GM12878 (cell line): ENCODE measurements around the gene POSTN. TPM values are rescaled to one million over a fixed set of nuclear protein-coding genes. Genes with fewer than 3 reads are reported as not detected.
"Not testable (repeated sequence)": the region's sequence is repeated elsewhere in the genome, so short reads cannot be mapped to it uniquely, and the experiment has no call there.

Experiments used
- ATAC-seq: fragments of 200-7000 bp; cut with Tn5 transposase; 3 replicates; pipeline ENCODE4 v1.9.1; 2020; ENCODE audit warnings: mild to moderate bottlenecking, moderate library complexity
- BruUV-seq: library from RNA; stranded (reverse); fragments of 400-500 nt; replicated peaks from 2 replicates; lab custom pipeline; 2021; lab: Mats Ljungman, UMichigan
- CTCF ChIA-PET: fragments of 300-600 bp; sonication (Branson Sonifier 250); formaldehyde crosslinking; extraction: SDS; loops from one replicate; lab custom pipeline; 2021; ENCODE audit warnings: inconsistent platforms; lab: Yijun Ruan, JAX
- POLR2A ChIA-PET: fragments of 350-600 bp; formaldehyde crosslinking; extraction: SDS; loops from one replicate; lab custom pipeline; 2021; ENCODE audit warnings: inconsistent platforms; lab: Charles Lee
- RAD21 ChIA-PET: fragments of 300-600 bp; sonication (Branson Sonifier 250); formaldehyde crosslinking; loops from one replicate; lab custom pipeline; 2023; ENCODE audit warnings: antibody characterized with exemption; ENCODE audit not compliant: unreplicated experiment; lab: Charles Lee
- SMC1A ChIA-PET: fragments of 300-600 bp; sonication (Branson Sonifier 250); formaldehyde crosslinking; loops from one replicate; lab custom pipeline; 2023; ENCODE audit not compliant: unreplicated experiment, uncharacterized antibody; lab: Charles Lee
- DNase-seq: peaks from one replicate; pipeline ENCODE4 v3.0.0-alpha.2; 2011; ENCODE audit warnings: low read depth, low spot score
- FAIRE-seq: peaks from 3 replicates; lab custom pipeline; 2011; peaks lifted over from hg19 to GRCh38; lab: Jason Lieb, UNC
- H2AFZ ChIP-seq: 2 replicates; pipeline ENCODE4 v1.6.0; 2011; ENCODE audit warnings: low read depth, low read length, control low read depth; ENCODE audit not compliant: control insufficient read depth
- H3K27ac ChIP-seq: 2 replicates; pipeline ENCODE4 v1.5.1; 2011; ENCODE audit warnings: control low read depth; ENCODE audit not compliant: control insufficient read depth, insufficient read depth
- H3K27me3 ChIP-seq, 2 experiments: replicated peaks in 1 of 2; 2 replicates each; pipeline versions ENCODE4 v1.6.0 to v1.6.1; 2011; ENCODE audit warnings: low read length in 1 of 2; ENCODE audit not compliant: control insufficient read depth in 2 of 2, insufficient read depth in 2 of 2
- H3K36me3 ChIP-seq, 2 experiments: 2 replicates each; pipeline ENCODE4 v1.5.1; 2011; ENCODE audit warnings: low read length in 1 of 2; ENCODE audit not compliant: control insufficient read depth in 2 of 2, insufficient read depth in 2 of 2
- H3K4me1 ChIP-seq: 2 replicates; pipeline ENCODE4 v1.6.1; 2011; ENCODE audit warnings: mild to moderate bottlenecking, low read length, moderate library complexity, mixed read lengths; ENCODE audit not compliant: control insufficient read depth, insufficient read depth
- H3K4me2 ChIP-seq: 2 replicates; pipeline ENCODE4 v1.6.0; 2011; ENCODE audit warnings: control low read depth; ENCODE audit not compliant: control insufficient read depth, insufficient read depth
- H3K4me3 ChIP-seq: fragments of 200-600 bp; sonication (generic); 2 replicates; pipeline ENCODE4 v1.5.1; 2016
- H3K79me2 ChIP-seq: 2 replicates; pipeline ENCODE4 v1.6.0; 2011; ENCODE audit warnings: low read length; ENCODE audit not compliant: control insufficient read depth, insufficient read depth
- H3K9ac ChIP-seq: 2 replicates; pipeline ENCODE4 v1.8.0; 2011; ENCODE audit warnings: low read length, control low read depth, mixed read lengths; ENCODE audit not compliant: control insufficient read depth, insufficient read depth
- H3K9me3 ChIP-seq: replicated peaks from 3 replicates; pipeline ENCODE4 v1.5.1; 2011; ENCODE audit warnings: mild to moderate bottlenecking, low read length; ENCODE audit not compliant: control insufficient read depth, insufficient read depth
- H4K20me1 ChIP-seq: 2 replicates; pipeline ENCODE4 v1.6.0; 2011; ENCODE audit not compliant: control insufficient read depth, insufficient read depth
- BCL11A ChIP-seq: IDR thresholded peaks from 2 replicates; pipeline ENCODE4 v1.6.1; 2011; ENCODE audit warnings: low read depth, low read length
- ELK1 ChIP-seq: IDR thresholded peaks from 2 replicates; pipeline ENCODE4 v1.6.1; 2012; ENCODE audit warnings: low read depth, low read length, improper control_type of control experiment
- FOS ChIP-seq: IDR thresholded peaks from 3 replicates; pipeline ENCODE4 v1.6.1; 2011; ENCODE audit warnings: borderline replicate concordance; ENCODE audit not compliant: insufficient read length; ENCODE audit errors: extremely low read depth
- HDGF ChIP-seq: fragments of 450-650 bp; IDR thresholded peaks from 2 replicates; pipeline ENCODE4 v1.6.1; 2016; ENCODE audit warnings: antibody characterized with exemption
- IKZF1 ChIP-seq: fragments of 450-650 bp; conservative IDR thresholded peaks from 2 replicates; pipeline ENCODE4 v1.6.1; 2017; ENCODE audit warnings: antibody characterized with exemption, mild to moderate bottlenecking
- MEF2B ChIP-seq: fragments of 450-650 bp; IDR thresholded peaks from 2 replicates; pipeline ENCODE4 v1.6.1; 2018; ENCODE audit warnings: mild to moderate bottlenecking, moderate library complexity; ENCODE audit not compliant: partially characterized antibody, poor library complexity, severe bottlenecking
- MYB ChIP-seq: fragments of 150-350 bp; IDR thresholded peaks from 2 replicates; pipeline ENCODE4 v1.6.1; 2014; ENCODE audit warnings: mild to moderate bottlenecking, low read depth, low read length, borderline replicate concordance
- NRF1 ChIP-seq: conservative IDR thresholded peaks from 2 replicates; pipeline ENCODE4 v1.6.1; 2011; ENCODE audit warnings: mild to moderate bottlenecking, low read depth, low read length, improper control_type of control experiment
- RFX5 ChIP-seq: IDR thresholded peaks from 2 replicates; pipeline ENCODE4 v1.6.1; 2011; ENCODE audit warnings: low read depth, low read length, improper control_type of control experiment
- WGBS: methylation state at CpG from one replicate; pipeline ENCODE4 v1.1.6; 2016; ENCODE audit warnings: low lambda C conversion rate; ENCODE audit not compliant: insufficient replicate concordance, insufficient coverage; ENCODE audit errors: missing lambda C conversion rate; 5-methylcytosine and 5-hydroxymethylcytosine counted together
- in situ Hi-C: fragments of 300-500 bp; cut with MboI; formaldehyde crosslinking; loops from 9 replicates; pipeline ENCODE4 v1.14.3; 2018; ENCODE audit warnings: mixed read lengths
- intact Hi-C: fragments of 100-400 bp; cut with micrococcal nuclease; formaldehyde crosslinking; loops from one replicate; pipeline ENCODE4 v1.14.2; 2022; ENCODE audit not compliant: unreplicated experiment
- polyA plus RNA-seq, 11 experiments: library from polyadenylated mRNA; depleted of rRNA in 4 of 11; unstranded in 6 of 11; stranded (reverse) in 5 of 11; fragments of >200 nt; fragmentation: Nextera tagmentation in 4 of 11; fragmentation: Illumina TruSeq in 1 of 11; extraction: Ambion mirVana in 4 of 11; extraction: Trizol in 1 of 11; gene quantifications; 1 replicate in 1 of 11; 2 replicates in 10 of 11; pipeline versions ENCODE4 v1.2.1 to v1.2.3, GENCODE V29; 2011 to 2016; ENCODE audit warnings: inconsistent platforms in 2 of 11, missing spikeins in 2 of 11, low read depth in 1 of 11
- total RNA-seq, 4 experiments: library from RNA; depleted of rRNA in 3 of 4; stranded (reverse); fragments of >200 nt in 3 of 4; fragmentation: Illumina TruSeq in 1 of 4; extraction: Trizol in 1 of 4; gene quantifications; 2 replicates each; pipeline versions ENCODE4 v1.2.1 to v1.2.3, GENCODE V29; 2013 to 2021

POSTN gene
- total and polyA plus RNA-seq, 10 of the 15 experiments (the other 5 are each of a cell fraction or from before 2014, with no cell fraction given), result 0.05 to 0.13 (median 0.08) TPM; not detected in 7

- no peaks in the 10 kb centered on the region for H3K36me3 ChIP-seq
- H4K20me1 ChIP-seq, result no peaks in the 10 kb centered on the region
- POLR2A ChIA-PET, result no interaction called here
- no TSS peak for BruUV-seq
- TF ChIP-seq ELK1, result no peak
- no peak for TF ChIP-seq MYB
- no peak for TF ChIP-seq RFX5
- no peak for TF ChIP-seq NRF1
- TF ChIP-seq FOS, result no peak
- TF ChIP-seq HDGF, result no peak
- TF ChIP-seq BCL11A, result no peak
- no peak for TF ChIP-seq MEF2B
- no peak for TF ChIP-seq IKZF1
- TF ChIP-seq, all 136 proteins: peak for 0
- intact Hi-C loops (no loop called here), in situ Hi-C loops (no loop called here)
- H2AFZ ChIP-seq, result no peak overlapping the region
- ChIA-PET SMC1A (no interaction called here), CTCF (no interaction called here), RAD21 (no interaction called here)
- no peaks in the 10 kb centered on the region for H3K27me3 ChIP-seq
- H3K27ac ChIP-seq, result no peak overlapping the region
- H3K4me3 ChIP-seq, result no peak overlapping the region
- no peak overlapping the region for H3K9ac ChIP-seq
- no peak for DNase-seq
- WGBS, result 15% methylated on average over 3 of the region's 3 CpGs
- ATAC-seq, result no peak
- no peaks in the 10 kb centered on the region for H3K4me1 ChIP-seq
- H3K4me2 ChIP-seq, result no peak overlapping the region
- no peaks in the 10 kb centered on the region for H3K9me3 ChIP-seq
- no peaks in the 10 kb centered on the region for H3K79me2 ChIP-seq
- FAIRE-seq, result no peak
These were observed 38.0 kb downstream of the POSTN start for GRCh38 chr13:37560526-37560925.

GRCh38 chr13:37558766-37559165, 39.8 kb downstream of the POSTN start:
- SMC1A ChIA-PET, H3K27me3 ChIP-seq, H4K20me1 ChIP-seq, BruUV-seq, H2AFZ ChIP-seq, ATAC-seq, FAIRE-seq, in situ Hi-C loops, RAD21 ChIA-PET, H3K36me3 ChIP-seq, H3K4me1 ChIP-seq, DNase-seq, H3K79me2 ChIP-seq, H3K27ac ChIP-seq, H3K4me2 ChIP-seq, CTCF ChIA-PET, intact Hi-C loops, H3K9ac ChIP-seq, H3K4me3 ChIP-seq, H3K9me3 ChIP-seq, POLR2A ChIA-PET: not testable (repeated sequence)
- 28% methylated on average over 5 of the region's 5 CpGs for WGBS
